RWPE1 (cell line): ENCODE data around the gene TMEM184B.
A peak's percentile ranks its signal among the peaks of the same experiment; 100 is the strongest.

Experiments used
- CTCF ChIA-PET: fragments of 350-600 bp; sonication (Branson Sonifier 250); formaldehyde crosslinking; extraction: SDS; loops from one replicate; lab custom pipeline; 2021; lab: Yijun Ruan, JAX
- POLR2A ChIA-PET: fragments of 400-600 bp; formaldehyde crosslinking; extraction: SDS; loops from one replicate; lab custom pipeline; 2020; ENCODE audit warnings: antibody characterized with exemption; ENCODE audit not compliant: low non-redundant PET; lab: Yijun Ruan, JAX
- DNase-seq: peaks from one replicate; pipeline ENCODE4 v3.0.0; 2012; ENCODE audit warnings: low spot score
- H3K27ac ChIP-seq: fragments of 450-650 bp; 2 replicates; pipeline ENCODE4 v1.5.1; 2017
- CTCF ChIP-seq: fragments of 450-650 bp; conservative IDR thresholded peaks from 2 replicates; pipeline ENCODE4 v1.5.1; 2017; ENCODE audit warnings: low read depth, mild to moderate bottlenecking

Gene TMEM184B

GRCh38 chr22:38272373-38273134, at the start of gene TMEM184B:
TMEM184B (minus strand) TSS chr22:38273010; CDS start chr22:38247961, 25,049 bp downstream.
- DNase-seq: peak; percentile 84
- ChIA-PET POLR2A (no interaction called here), CTCF (no interaction called here)
- peak within 1 kb of the TSS; percentile 83 for H3K27ac ChIP-seq
- no peak for TF ChIP-seq CTCF

- ChIA-PET POLR2A (no interaction called here), CTCF (no interaction called here)
- DNase-seq: no peak
- no peak for TF ChIP-seq CTCF
- peak overlapping the region; percentile 100 for H3K27ac ChIP-seq
Observed at GRCh38 chr22:38320605-38321402, 48.0 kb upstream of the TMEM184B start.

GRCh38 chr22:38318792-38319773, 46.3 kb upstream of the TMEM184B start:
- CTCF ChIA-PET: no interaction called here
- POLR2A ChIA-PET: no interaction called here
- peak overlapping the region; percentile 100 for H3K27ac ChIP-seq
- TF ChIP-seq CTCF: no peak
- no peak for DNase-seq

- peak overlapping the region; percentile 100 for H3K27ac ChIP-seq
- peak; percentile 90 for DNase-seq
- no peak for TF ChIP-seq CTCF
- ChIA-PET CTCF (interaction anchor here (0.5 to 1.2 kb wide), 2 partner anchors 19 kb away, joined by 3 to 4 read pairs; no protein-coding TSS in a partner anchor), POLR2A (no interaction called here)
Observed at GRCh38 chr22:38317995-38318715, 45.3 kb upstream of the TMEM184B start.

GRCh38 chr22:38317122-38317994, 44.5 kb upstream of the TMEM184B start, which contains the start of gene CSNK1E:
CSNK1E (minus strand) TSS chr22:38317433; CDS start chr22:38314157, 3,276 bp downstream.
- no peak for TF ChIP-seq CTCF
- DNase-seq: peak; percentile 64
- CTCF ChIA-PET: interaction anchor here (0.5 to 1.2 kb wide), 2 partner anchors 19 to 20 kb away, joined by 3 to 4 read pairs; no protein-coding TSS in a partner anchor
- H3K27ac ChIP-seq: peak within 1 kb of the TSS; percentile 100
- POLR2A ChIA-PET: interaction anchor here (0.7 kb wide), 1 partner anchor 19 kb away, joined by 5 read pairs; no protein-coding TSS in a partner anchor
